Fibroblast of skin of right biceps (primary cell): ENCODE data around the gene TSPAN33.
"Not testable (repeated sequence)": the region's sequence is repeated elsewhere in the genome, so short reads cannot be mapped to it uniquely, and the experiment has no call there.

ENCODE experiments used
- DNase-seq: peaks from one replicate; pipeline ENCODE4 v3.0.0-alpha.2; 2013

Gene TSPAN33

DNA sequence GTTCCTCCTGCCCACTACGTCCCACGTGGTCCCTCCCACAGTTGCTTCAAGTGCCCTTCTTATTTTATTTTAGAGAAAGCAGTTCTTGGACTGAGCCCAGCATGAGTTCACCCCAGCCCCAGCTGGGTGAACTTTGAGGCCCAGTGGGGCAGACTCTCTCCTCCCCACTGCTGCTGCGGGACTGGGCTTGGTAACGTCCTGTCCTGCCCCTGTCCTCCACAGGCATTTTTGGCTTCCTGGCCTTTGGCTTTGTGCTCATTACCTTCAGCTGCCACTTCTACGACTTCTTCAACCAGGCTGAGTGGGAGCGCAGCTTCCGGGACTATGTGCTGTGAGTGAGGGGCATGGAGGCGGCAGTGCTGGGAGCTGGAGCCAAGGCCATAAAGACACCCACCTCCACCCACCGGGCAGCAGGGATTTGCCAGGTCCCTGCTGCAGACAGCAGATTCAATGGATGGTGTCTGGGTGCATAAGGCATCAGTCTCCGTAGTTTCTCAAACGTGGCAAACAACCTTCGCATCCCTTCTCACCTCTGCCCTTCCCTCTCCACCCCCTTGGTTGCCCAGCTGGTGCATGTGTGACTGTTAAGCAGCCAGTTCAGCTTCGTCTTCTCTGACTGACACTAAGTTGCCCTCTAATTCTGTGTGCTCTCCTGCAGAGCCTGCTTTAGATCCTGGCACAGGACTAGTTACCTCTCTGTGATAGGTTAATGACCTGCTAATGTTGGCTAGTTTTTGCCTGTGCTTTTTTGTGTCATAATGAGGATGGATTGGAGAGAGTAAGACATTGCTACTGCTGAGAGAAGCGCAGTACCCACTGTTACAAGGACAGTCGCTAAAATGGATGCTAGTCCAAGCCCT, 64.8 kb downstream of the TSPAN33 start:
- no peak for DNase-seq

DNA sequence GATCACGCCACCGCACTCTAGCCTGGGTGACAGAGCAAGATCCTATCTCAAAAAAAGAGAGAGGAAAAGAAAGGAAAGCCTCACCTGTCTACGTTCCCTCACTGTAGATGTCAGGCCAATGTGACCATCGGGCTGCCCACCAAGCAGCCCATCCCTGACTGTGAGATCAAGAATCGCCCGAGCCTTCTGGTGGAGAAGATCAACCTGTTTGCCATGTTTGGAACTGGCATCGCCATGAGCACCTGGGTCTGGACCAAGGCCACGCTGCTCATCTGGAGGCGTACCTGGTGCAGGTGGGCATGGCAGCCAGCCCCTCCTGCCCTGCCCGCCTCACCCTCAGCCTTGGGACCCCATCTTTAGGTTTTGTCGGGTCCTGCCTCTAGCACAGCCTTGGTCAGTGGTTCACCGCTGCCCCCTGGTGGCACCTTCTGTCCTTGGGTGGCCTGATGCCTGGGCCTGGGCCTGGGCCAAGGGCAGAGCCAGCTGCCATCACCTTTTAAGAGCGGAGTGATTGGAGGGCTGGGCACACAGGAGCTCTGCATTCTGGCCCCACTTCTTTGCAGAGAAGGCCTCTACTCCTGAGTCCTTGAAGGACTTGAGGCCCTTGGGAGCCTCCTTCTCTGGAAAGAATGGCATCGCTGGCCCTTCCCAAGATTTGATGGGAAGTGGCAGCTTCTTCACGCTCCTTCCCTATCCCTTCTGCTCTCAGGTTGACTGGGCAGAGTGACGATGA, 65.9 kb downstream of the TSPAN33 start:
- DNase-seq, result peak; percentile 44

DNA sequence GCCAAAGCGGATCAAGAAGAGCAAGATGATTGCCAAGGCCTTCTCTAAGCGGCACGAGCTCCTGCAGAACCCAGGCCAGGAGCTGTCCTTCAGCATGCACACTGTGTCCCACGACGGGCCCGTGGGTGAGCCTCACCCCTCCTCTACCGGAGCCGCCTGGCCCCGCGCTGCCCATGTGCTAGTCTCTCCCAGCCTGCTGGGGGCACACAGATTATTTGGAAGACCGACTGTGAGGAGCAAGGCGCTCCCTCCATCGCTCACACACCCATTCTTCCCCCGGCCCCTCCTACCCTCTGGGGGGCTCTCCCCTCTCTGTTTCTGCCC, 66.4 kb downstream of the TSPAN33 start:
- DNase-seq, result no peak

DNA sequence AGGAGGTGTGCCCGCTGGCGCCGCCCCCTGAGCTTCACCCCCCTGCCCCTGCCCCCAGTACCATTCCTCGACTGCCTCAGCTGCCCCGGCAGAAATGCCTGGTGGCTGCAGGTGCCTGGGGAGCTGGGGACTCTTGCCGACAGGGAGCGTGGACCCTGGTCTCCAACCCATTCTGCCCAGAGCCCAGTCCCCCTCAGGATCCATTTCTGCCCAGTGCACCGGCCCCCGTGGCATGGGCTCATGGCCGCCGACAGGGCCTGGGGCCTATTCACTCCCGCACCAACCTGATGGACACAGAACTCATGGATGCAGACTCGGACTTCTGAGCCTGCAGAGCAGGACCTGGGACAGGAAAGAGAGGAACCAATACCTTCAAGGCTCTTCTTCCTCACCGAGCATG, 67.6 kb downstream of the TSPAN33 start:
- DNase-seq, result no peak

DNA sequence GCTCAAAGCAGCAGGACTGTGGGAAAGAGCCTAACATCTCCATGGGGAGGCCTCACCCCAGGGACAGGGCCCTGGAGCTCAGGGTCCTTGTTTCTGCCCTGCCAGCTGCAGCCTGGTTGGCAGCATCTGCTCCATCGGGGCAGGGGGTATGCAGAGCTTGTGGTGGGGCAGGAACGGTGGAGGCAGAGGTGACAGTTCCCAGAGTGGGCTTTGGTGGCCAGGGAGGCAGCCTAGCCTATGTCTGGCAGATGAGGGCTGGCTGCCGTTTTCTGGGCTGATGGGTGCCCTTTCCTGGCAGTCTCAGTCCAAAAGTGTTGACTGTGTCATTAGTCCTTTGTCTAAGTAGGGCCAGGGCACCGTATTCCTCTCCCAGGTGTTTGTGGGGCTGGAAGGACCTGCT, 68.1 kb downstream of the TSPAN33 start:
- no peak for DNase-seq

DNA sequence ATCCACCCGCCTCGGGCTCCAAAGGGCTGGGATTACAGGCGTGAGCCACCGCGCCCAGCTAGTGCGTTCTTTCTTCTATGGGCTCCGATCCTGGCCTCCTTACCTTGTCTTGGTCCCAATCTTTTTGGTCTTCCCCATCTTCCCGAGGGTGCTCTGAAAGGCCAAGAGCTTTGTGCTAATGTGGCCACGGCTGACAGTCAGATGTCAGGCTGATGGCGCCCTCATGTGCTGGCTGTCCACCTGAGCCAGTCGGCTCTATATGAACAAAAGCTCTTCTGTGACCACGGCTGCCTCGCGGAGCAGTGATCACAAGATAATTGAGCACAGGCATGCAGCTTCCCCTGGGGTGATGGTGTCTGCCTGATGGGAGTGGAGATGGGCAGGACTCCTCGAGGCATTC, 69.3 kb downstream of the TSPAN33 start:
- peak; percentile 15 for DNase-seq

DNA sequence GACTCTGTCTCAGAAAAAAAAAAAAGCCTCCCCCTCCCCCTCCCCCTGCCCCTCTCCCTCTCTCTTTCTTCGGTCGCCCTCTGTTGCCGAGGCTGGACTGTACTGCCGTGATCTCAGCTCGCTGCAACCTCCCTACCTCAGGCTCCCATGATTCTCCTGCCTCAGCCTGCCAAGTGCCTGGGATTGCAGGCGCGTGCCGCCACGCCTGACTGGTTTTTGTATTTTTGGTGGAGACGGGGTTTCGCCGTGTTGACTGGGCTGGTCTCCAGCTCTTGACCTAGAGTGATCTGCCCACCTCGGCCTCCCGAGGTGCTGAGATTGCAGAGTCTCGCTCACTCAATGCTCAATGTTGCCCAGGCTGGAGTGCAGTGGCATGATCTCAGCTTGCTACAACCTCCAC, 71.2 kb downstream of the TSPAN33 start:
- not testable (repeated sequence) for DNase-seq

DNA sequence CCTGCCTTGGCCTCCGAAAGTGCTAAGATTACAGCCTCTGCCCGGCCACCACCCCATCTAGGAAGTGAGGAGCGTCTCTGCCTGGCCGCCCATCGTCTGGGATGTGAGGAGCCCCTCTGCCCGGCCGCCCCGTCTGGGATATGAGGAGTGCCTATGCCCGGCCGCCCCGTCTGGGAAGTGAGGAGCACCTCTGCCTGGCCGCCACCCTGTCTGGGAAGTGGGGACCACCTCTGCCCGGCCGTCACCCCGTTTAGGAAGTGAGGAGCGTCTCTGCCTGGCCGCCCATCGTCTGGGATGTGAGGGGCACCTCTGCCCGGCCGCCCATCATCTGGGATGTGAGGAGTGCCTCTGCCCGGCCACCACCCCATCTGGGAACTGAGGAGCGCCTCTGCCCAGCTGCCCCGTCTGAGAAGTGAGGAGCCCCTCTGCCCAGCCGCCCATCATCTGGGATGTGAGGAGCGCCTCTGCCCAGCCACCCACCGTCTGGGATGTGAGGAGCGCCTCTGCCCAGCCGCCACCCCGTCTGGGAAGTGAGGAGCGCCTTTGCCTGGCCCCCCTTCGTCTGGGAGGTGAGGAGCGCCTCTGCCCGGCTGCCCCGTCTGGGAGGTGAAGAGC, 71.7 kb downstream of the TSPAN33 start:
- not testable (repeated sequence) for DNase-seq

DNA sequence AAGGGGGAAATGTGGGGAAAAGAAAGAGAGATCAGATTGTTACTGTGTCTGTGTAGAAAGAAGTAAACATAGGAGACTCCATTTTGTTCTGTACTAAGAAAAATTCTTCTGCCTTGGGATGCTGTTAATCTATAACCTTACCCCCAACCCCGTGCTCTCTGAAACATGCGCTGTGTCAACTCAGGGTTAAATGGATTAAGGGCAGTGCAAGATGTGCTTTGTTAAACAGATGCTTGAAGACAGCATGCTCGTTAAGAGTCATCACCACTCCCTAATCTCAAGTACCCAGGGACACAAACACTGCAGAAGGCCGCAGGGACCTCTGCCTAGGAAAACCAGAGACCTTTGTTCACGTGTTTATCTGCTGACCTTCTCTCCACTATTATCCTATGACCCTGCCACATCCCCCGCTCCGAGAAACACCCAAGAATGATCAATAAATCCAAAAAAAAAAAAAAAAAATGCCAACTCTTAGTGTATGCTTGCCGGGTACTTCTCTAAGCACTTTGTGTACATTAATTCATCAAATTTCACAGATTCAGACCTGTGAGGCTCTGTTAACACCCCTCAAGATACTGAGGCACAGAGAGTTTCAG, 72.4 kb downstream of the TSPAN33 start:
- DNase-seq, result not testable (repeated sequence)

DNA sequence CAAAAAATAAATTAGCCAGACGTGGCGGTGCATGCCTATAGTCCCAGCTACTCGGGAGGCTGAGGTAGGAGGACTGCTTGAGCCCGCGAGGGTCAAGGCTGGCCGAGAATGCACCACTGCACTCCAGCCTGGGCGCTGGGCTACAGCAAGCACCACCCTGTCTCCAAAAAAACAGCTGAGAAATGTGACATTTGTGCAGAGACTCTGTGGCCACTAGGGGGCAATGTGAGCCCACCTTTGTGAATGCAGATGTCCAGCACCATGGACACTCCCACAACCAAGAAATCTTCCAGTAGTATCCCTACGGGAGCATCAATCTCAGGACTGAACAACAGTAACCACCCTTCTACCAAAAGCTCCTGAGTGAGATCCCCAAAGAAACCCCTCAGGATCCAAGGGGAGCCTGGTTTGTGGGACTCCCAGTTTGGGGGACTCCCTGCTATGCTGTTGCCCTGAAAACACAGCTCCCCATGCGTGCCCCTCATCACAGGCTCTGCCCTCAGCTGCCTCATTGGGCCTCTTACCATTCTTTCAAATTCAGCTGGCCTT, 74.1 kb downstream of the TSPAN33 start:
- peak; percentile 75 for DNase-seq

DNA sequence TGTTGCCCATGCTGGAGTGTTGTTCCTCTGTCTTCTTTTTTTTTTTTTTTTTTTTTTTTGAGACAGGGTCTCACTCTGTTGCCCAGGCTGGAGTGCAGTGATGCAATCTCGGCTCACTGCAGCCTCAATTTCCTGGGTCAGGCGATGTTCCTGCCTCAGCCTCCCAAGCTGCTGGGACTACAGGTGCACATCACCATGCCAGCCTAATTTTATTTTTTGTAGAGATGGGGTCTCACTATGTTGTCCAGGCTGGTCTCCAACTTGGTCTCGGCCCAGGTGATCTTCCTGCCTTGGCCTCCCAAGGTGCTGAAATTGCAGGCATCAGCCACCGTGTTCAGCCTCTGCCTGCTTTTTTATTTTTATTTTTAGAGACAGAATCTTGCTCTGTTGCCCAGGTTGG, 74.7 kb downstream of the TSPAN33 start:
- DNase-seq, result not testable (repeated sequence)
